Measurements from ENCODE around the gene TRPM3. TPM values are rescaled to one million over a fixed set of nuclear protein-coding genes. Genes with fewer than 3 reads are reported as not detected.

TRPM3 gene
- total and polyA plus RNA-seq, 2 of the 8 experiments (the other 6 are each of a cell fraction or from before 2014, with no cell fraction given): 2.4 to 10.9 TPM

- no peak for TF ChIP-seq PHF8 (conservative IDR thresholded peaks at IDR 0.05; ENCODE audit: low read depth, low read length)
- TF ChIP-seq KDM1A (IDR thresholded peaks at IDR 0.05; ENCODE audit: borderline replicate concordance, low read length): no peak
These were observed 542.7 kb downstream of the TRPM3 start (continued) for GRCh38 chr9:70578720-70579119.

Data from H1 (cell line).